HG02678 (cell line): Measurements from ENCODE around the gene ASPSCR1.

Experiments used
- ATAC-seq: cut with Tn5 transposase; IDR thresholded peaks from one replicate; pipeline ENCODE4 v1.9.1; 2021; ENCODE audit warnings: mild to moderate bottlenecking, moderate library complexity; ENCODE audit not compliant: unreplicated experiment

ASPSCR1 gene

GRCh38 chr17:82051776-82052637, 74.6 kb downstream of the ASPSCR1 start, which contains the start of the genes GPS1 and RFNG:
TSS of gene GPS1 (plus strand) at chr17:82051898. CDS start at chr17:82051932, 34 bp downstream.
TSS of gene RFNG (minus strand) at chr17:82051811. CDS start at chr17:82051766, 45 bp downstream.
- no peak for ATAC-seq

- ATAC-seq: no peak
Measured at GRCh38 chr17:82052638-82053059, 75.2 kb downstream of the ASPSCR1 start.

- no peak for ATAC-seq
Measured at GRCh38 chr17:82053130-82053529, 75.7 kb downstream of the ASPSCR1 start.

GRCh38 chr17:82053556-82054263, 76.3 kb downstream of the ASPSCR1 start:
- ATAC-seq: no peak

- ATAC-seq: no peak
Measured at GRCh38 chr17:82054351-82055022, 77.1 kb downstream of the ASPSCR1 start.

- ATAC-seq: no peak
Measured at GRCh38 chr17:82055023-82055964, 77.9 kb downstream of the ASPSCR1 start.

- no peak for ATAC-seq
Measured at GRCh38 chr17:82055965-82056728, 78.7 kb downstream of the ASPSCR1 start.

GRCh38 chr17:82056729-82057621, 79.5 kb downstream of the ASPSCR1 start:
- ATAC-seq: no peak

- no peak for ATAC-seq
Measured at GRCh38 chr17:82058230-82058854, 80.9 kb downstream of the ASPSCR1 start.

- ATAC-seq: no peak
Measured at GRCh38 chr17:82058855-82059249, 81.4 kb downstream of the ASPSCR1 start.

GRCh38 chr17:82059272-82060000, 82.0 kb downstream of the ASPSCR1 start:
- ATAC-seq: no peak

GRCh38 chr17:82060001-82060380, 82.6 kb downstream of the ASPSCR1 start:
- no peak for ATAC-seq

- no peak for ATAC-seq
Measured at GRCh38 chr17:82060614-82061013, 83.2 kb downstream of the ASPSCR1 start.

- ATAC-seq: no peak
Measured at GRCh38 chr17:82061047-82061925, 83.9 kb downstream of the ASPSCR1 start.

GRCh38 chr17:82062076-82062983, 84.9 kb downstream of the ASPSCR1 start:
- no peak for ATAC-seq
